H1 (cell line): ENCODE data around the gene LACTB. TPM values are rescaled to one million over a fixed set of nuclear protein-coding genes. Genes with fewer than 3 reads are reported as not detected.

Source experiments
- CTCF ChIA-PET: fragments of 300-600 bp; sonication (Branson Sonifier 250); formaldehyde crosslinking; loops from one replicate; lab custom pipeline; 2021; ENCODE audit not compliant: partially characterized antibody; lab: Charles Lee
- POLR2A ChIA-PET: fragments of 300-600 bp; sonication (Branson Sonifier 250); formaldehyde crosslinking; loops from one replicate; lab custom pipeline; 2021; ENCODE audit warnings: inconsistent platforms; ENCODE audit not compliant: partially characterized antibody; lab: Charles Lee
- DNase-seq, 2 experiments: peaks; one replicate each; pipeline versions ENCODE4 v3.0.0 to v3.0.0-alpha.2; 2010 to 2022; ENCODE audit warnings: low spot score in 2 of 2, low read depth in 1 of 2, mixed read lengths in 1 of 2
- FAIRE-seq: peaks from 2 replicates; lab custom pipeline; 2011; peaks lifted over from hg19 to GRCh38; lab: Jason Lieb, UNC
- H2AFZ ChIP-seq: 2 replicates; pipeline ENCODE4 v1.8.1; 2012; ENCODE audit warnings: low read length, inconsistent platforms
- H2AK5ac ChIP-seq: 2 replicates; pipeline ENCODE4 v1.6.1; 2013; ENCODE audit warnings: low read depth, low read length
- H2BK120ac ChIP-seq: replicated peaks from 2 replicates; pipeline ENCODE3; 2013; ENCODE audit warnings: low read depth, low read length, inconsistent platforms
- H2BK12ac ChIP-seq: 2 replicates; pipeline ENCODE4 v1.6.1; 2013; ENCODE audit warnings: low read depth, low read length
- H2BK15ac ChIP-seq: 2 replicates; pipeline ENCODE4 v1.6.1; 2013; ENCODE audit warnings: low read length
- H2BK20ac ChIP-seq: 2 replicates; pipeline ENCODE4 v1.6.1; 2013; ENCODE audit warnings: low read length
- H2BK5ac ChIP-seq: 2 replicates; pipeline ENCODE4 v1.6.1; 2013; ENCODE audit warnings: low read depth, low read length
- H3K14ac ChIP-seq: 2 replicates; pipeline ENCODE4 v1.6.1; 2013; ENCODE audit warnings: inconsistent platforms; ENCODE audit not compliant: insufficient read length
- H3K18ac ChIP-seq: 2 replicates; pipeline ENCODE4 v1.6.1; 2013; ENCODE audit warnings: low read length; ENCODE audit errors: extremely low read depth
- H3K23ac ChIP-seq: 2 replicates; pipeline ENCODE4 v1.6.1; 2013; ENCODE audit warnings: inconsistent platforms; ENCODE audit not compliant: insufficient read length
- H3K23me2 ChIP-seq: 2 replicates; pipeline ENCODE4 v1.6.1; 2013; ENCODE audit warnings: low read depth, low read length
- H3K27ac ChIP-seq: 2 replicates; pipeline ENCODE4 v1.6.1; 2011; ENCODE audit warnings: low read depth, low read length, inconsistent platforms
- H3K27me3 ChIP-seq, 4 experiments: replicated peaks in 1 of 4; 1 replicate in 1 of 4; 2 replicates in 3 of 4; pipeline versions ENCODE4 v1.6.1 to v1.8.1; 2011 to 2013; ENCODE audit warnings: low read length in 3 of 4, mild to moderate bottlenecking in 3 of 4, inconsistent platforms in 2 of 4, mixed read lengths in 2 of 4, moderate library complexity in 1 of 4; ENCODE audit not compliant: control insufficient read depth in 3 of 4, insufficient read depth in 3 of 4; ENCODE audit errors: extremely low read depth in 1 of 4
- H3K36me3 ChIP-seq, 4 experiments: 2 replicates each; pipeline versions ENCODE4 v1.6.1 to v1.8.1; 2011 to 2013; ENCODE audit warnings: mild to moderate bottlenecking in 4 of 4, low read length in 3 of 4, moderate library complexity in 2 of 4, control low read depth in 1 of 4, inconsistent platforms in 1 of 4; ENCODE audit not compliant: insufficient read depth in 4 of 4, control insufficient read depth in 2 of 4
- H3K4ac ChIP-seq: replicated peaks from 2 replicates; pipeline ENCODE3; 2013; ENCODE audit warnings: low read length, low read depth, mixed read lengths, inconsistent platforms; ENCODE audit not compliant: insufficient read length
- H3K4me1 ChIP-seq, 4 experiments: replicated peaks in 1 of 4; 1 replicate in 1 of 4; 2 replicates in 3 of 4; pipeline versions ENCODE4 v1.6.1 to v1.8.1; 2011 to 2013; ENCODE audit warnings: low read length in 3 of 4, inconsistent platforms in 2 of 4, mixed read lengths in 1 of 4; ENCODE audit not compliant: insufficient read depth in 4 of 4, control insufficient read depth in 3 of 4
- H3K4me2 ChIP-seq, 2 experiments: 2 replicates each; pipeline versions ENCODE4 v1.6.1 to v1.8.1; 2011 to 2013; ENCODE audit warnings: low read depth in 2 of 2, low read length in 2 of 2, control low read depth in 1 of 2, inconsistent platforms in 1 of 2, mild to moderate bottlenecking in 1 of 2; ENCODE audit not compliant: insufficient read depth in 1 of 2
- H3K4me3 ChIP-seq, 4 experiments: fragments of 200-600, 300-600 bp in 1 of 4; sonication (generic), shearing (Covaris generic), sonication (Bioruptor Twin) in 1 of 4; 2 replicates each; pipeline versions ENCODE4 v1.5.1 to v1.8.1; 2011 to 2016; ENCODE audit warnings: low read length in 4 of 4, low read depth in 3 of 4, control low read depth in 2 of 4, inconsistent platforms in 2 of 4, mild to moderate bottlenecking in 2 of 4, mixed read lengths in 1 of 4, moderate library complexity in 1 of 4; ENCODE audit not compliant: insufficient read depth in 2 of 4; ENCODE audit errors: extremely low read depth in 1 of 4
- H3K56ac ChIP-seq: replicated peaks from 2 replicates; pipeline ENCODE3; 2013; ENCODE audit warnings: low read depth, mild to moderate bottlenecking, mixed read lengths, low read length, inconsistent platforms; ENCODE audit not compliant: insufficient read length
- H3K79me1 ChIP-seq: 2 replicates; pipeline ENCODE4 v1.6.1; 2013; ENCODE audit warnings: low read depth, low read length, control low read depth
- H3K79me2 ChIP-seq, 2 experiments: 2 replicates each; pipeline versions ENCODE4 v1.6.1 to v1.8.1; 2012 to 2013; ENCODE audit warnings: low read length in 2 of 2, mild to moderate bottlenecking in 2 of 2, inconsistent platforms in 1 of 2; ENCODE audit not compliant: insufficient read depth in 2 of 2, control insufficient read depth in 1 of 2
- H3K9ac ChIP-seq, 4 experiments: replicated peaks in 1 of 4; 1 replicate in 1 of 4; 2 replicates in 3 of 4; pipeline versions ENCODE4 v1.6.1 to v1.8.1; 2011 to 2013; ENCODE audit warnings: low read depth in 3 of 4, low read length in 3 of 4, control low read depth in 2 of 4, mild to moderate bottlenecking in 2 of 4, moderate library complexity in 2 of 4, inconsistent platforms in 1 of 4; ENCODE audit errors: extremely low read depth in 1 of 4
- H3K9me3 ChIP-seq, 2 experiments: 2 replicates each; pipeline versions ENCODE4 v1.6.1 to v1.8.1; 2012 to 2013; ENCODE audit warnings: mild to moderate bottlenecking in 2 of 2, moderate library complexity in 2 of 2, control low read depth in 1 of 2, inconsistent platforms in 1 of 2, low read depth in 1 of 2, low read length in 1 of 2, mixed read lengths in 1 of 2; ENCODE audit not compliant: insufficient read depth in 2 of 2
- H4K20me1 ChIP-seq, 2 experiments: replicated peaks in 1 of 2; 2 replicates each; pipeline versions ENCODE3 to v1.8.1; 2011 to 2013; ENCODE audit warnings: inconsistent platforms in 2 of 2, low read length in 2 of 2, mild to moderate bottlenecking in 1 of 2; ENCODE audit not compliant: insufficient read depth in 2 of 2, control insufficient read depth in 1 of 2
- H4K5ac ChIP-seq: 2 replicates; pipeline ENCODE4 v1.6.1; 2013; ENCODE audit warnings: low read length, low read depth, mixed read lengths, inconsistent platforms; ENCODE audit not compliant: insufficient read length
- H4K8ac ChIP-seq: 2 replicates; pipeline ENCODE4 v1.8.0; 2013; ENCODE audit warnings: mild to moderate bottlenecking, moderate library complexity, low read length, inconsistent platforms; ENCODE audit not compliant: insufficient read depth; ENCODE audit errors: extremely low read depth
- H4K91ac ChIP-seq: replicated peaks from 2 replicates; pipeline ENCODE3; 2013; ENCODE audit warnings: low read length, mixed read lengths, inconsistent platforms; ENCODE audit not compliant: insufficient read length
- ASH2L ChIP-seq: fragments of 200-600, 300-600 bp; sonication (generic); IDR thresholded peaks from one replicate; pipeline ENCODE4 v1.7.1; 2017; ENCODE audit warnings: low read length
- CBX5 ChIP-seq: fragments of 300-800, 300-1000 bp; sonication (generic); IDR thresholded peaks from 2 replicates; pipeline ENCODE4 v1.7.1; 2016; ENCODE audit warnings: antibody characterized with exemption, low read length, low read depth
- HDAC6 ChIP-seq: IDR thresholded peaks from one replicate; pipeline ENCODE4 v1.7.1; 2012; ENCODE audit warnings: low read depth, mild to moderate bottlenecking, inconsistent platforms, low read length, moderate library complexity
- KDM4A ChIP-seq: IDR thresholded peaks from one replicate; pipeline ENCODE4 v1.7.1; 2012; ENCODE audit warnings: low read depth, mild to moderate bottlenecking, moderate library complexity, low read length, inconsistent platforms; ENCODE audit not compliant: severe bottlenecking
- TEAD4 ChIP-seq: IDR thresholded peaks from 2 replicates; pipeline ENCODE4 v1.6.1; 2012; ENCODE audit warnings: low read depth, low read length, inconsistent platforms, mixed read lengths
- WGBS, 2 experiments: shearing (Covaris generic) in 1 of 2; methylation state at CpG; one replicate each; pipeline versions ENCODE4 v1.1.6 to v1.1.7; 2013 to 2015; ENCODE audit warnings: low lambda C conversion rate in 2 of 2, mixed read lengths in 2 of 2, inconsistent platforms in 1 of 2, low coverage in 1 of 2, missing lambda C conversion rate in 1 of 2; ENCODE audit not compliant: insufficient replicate concordance in 2 of 2, insufficient coverage in 1 of 2, insufficient read length in 1 of 2; ENCODE audit errors: extremely low coverage in 1 of 2, missing lambda C conversion rate in 1 of 2; 5-methylcytosine and 5-hydroxymethylcytosine counted together
- polyA plus RNA-seq, 7 experiments: library from polyadenylated mRNA; depleted of rRNA in 3 of 7; stranded (reverse) in 5 of 7; unstranded in 2 of 7; fragments of >200 nt in 5 of 7; fragments of 200-250 nt in 2 of 7; gene quantifications; 1 replicate in 5 of 7; 2 replicates in 1 of 7; 4 replicates in 1 of 7; pipeline versions ENCODE4 v1.2.1 to v1.2.3, GENCODE V29; 2011 to 2013; ENCODE audit warnings: missing spikeins in 2 of 7, mixed read lengths in 2 of 7
- total RNA-seq: library from RNA; stranded (reverse); fragmentation: NEBNext Ultra II Directional; extraction: Animal tissue kit (Norgen Biotek cat#: 25700); gene quantifications from 2 replicates; pipeline ENCODE4 v1.2.1, GENCODE V29; 2021

LACTB gene
- total and polyA plus RNA-seq, 2 of the 8 experiments (the other 6 are each of a cell fraction or from before 2014, with no cell fraction given) = 5.8 to 14.9 TPM

DNA sequence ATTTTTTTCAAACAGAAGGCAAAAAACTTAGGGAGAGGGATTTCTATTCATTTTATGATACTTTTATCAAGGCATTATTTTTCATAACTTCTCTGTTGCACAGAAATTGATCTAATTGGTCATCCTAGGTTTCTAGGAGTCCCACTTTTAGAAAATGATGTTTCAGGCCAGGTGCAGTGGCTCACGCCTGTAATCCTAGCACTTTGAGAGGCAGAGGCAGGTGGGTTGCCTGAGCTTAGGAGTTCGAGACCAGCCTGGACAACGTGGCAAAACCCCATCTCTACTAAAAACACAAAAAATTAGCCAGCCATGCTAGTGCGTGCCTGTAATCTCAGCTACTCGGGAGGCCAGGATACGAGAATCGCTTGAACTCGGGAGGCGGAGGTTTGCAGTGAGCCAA is 2.8 kb downstream of the LACTB start:
- WGBS, 2 experiments = 95% methylated on average over 9 of the region's 9 CpGs; no CpG with 5 or more reads in 1 of the 2 experiments
- Histone ChIP-seq H3K79me1 (no peaks in the 10 kb centered on the region), H4K20me1 (peaks cover 0 to 2% of the 10 kb centered on the region in 2 experiments), H2AFZ (no peak overlapping the region), H2BK120ac (no peak overlapping the region), H2BK12ac (no peak overlapping the region), H3K36me3 (peaks cover 0 to 11% (median under 1%) of the 10 kb centered on the region in 4 experiments; a peak in 1 of 8 replicates)
- no peak for TF ChIP-seq TEAD4
- TF ChIP-seq HDAC6 = no peak
- TF ChIP-seq ASH2L = no peak
- TF ChIP-seq KDM4A = no peak
- no peak for TF ChIP-seq CBX5
- TF ChIP-seq, all 59 proteins: peak for 0
- H3K14ac ChIP-seq = no peak overlapping the region
- no peak overlapping the region for H2BK20ac ChIP-seq
- no peak overlapping the region for H3K23ac ChIP-seq
- H2AK5ac ChIP-seq = no peak overlapping the region
- no peak overlapping the region for H4K5ac ChIP-seq
- no peak overlapping the region for H3K56ac ChIP-seq
- peaks cover 0 to 4% (median 2%) of the 10 kb centered on the region in 4 experiments; a peak in 1 of 7 replicates for H3K4me1 ChIP-seq
- H3K9me3 ChIP-seq = peaks cover 0 to 2% of the 10 kb centered on the region in 2 experiments; a peak in 1 of 4 replicates
- no peak for FAIRE-seq
- peak in 1 of 2 experiments; percentile 26 for DNase-seq
- H3K18ac ChIP-seq = no peak overlapping the region
- H3K79me2 ChIP-seq = no peaks in the 10 kb centered on the region
- H3K4me3 ChIP-seq = no peak overlapping the region
- H4K8ac ChIP-seq = no peak overlapping the region
- H3K27ac ChIP-seq = no peak overlapping the region
- POLR2A ChIA-PET = interaction anchor here (0.6 to 1.5 kb wide), 3 partner anchors 23 to 154 kb away, joined by 4 to 5 read pairs (median 4); no protein-coding TSS in a partner anchor
- no peak overlapping the region for H2BK15ac ChIP-seq
- H3K23me2 ChIP-seq = peaks cover 3% of the 10 kb centered on the region
- no peak overlapping the region for H3K9ac ChIP-seq
- no peak overlapping the region for H3K4me2 ChIP-seq
- CTCF ChIA-PET = no interaction called here
- no peak overlapping the region for H2BK5ac ChIP-seq
- no peak overlapping the region for H3K4ac ChIP-seq
- no peaks in the 10 kb centered on the region for H3K27me3 ChIP-seq
- H4K91ac ChIP-seq = no peak overlapping the region
